ENCODE data around the gene PSORS1C2. TPM values are rescaled to one million over a fixed set of nuclear protein-coding genes. Genes with fewer than 3 reads are reported as not detected.

PSORS1C2 gene
- total RNA-seq, 2 experiments from 2014 or later: not detected

- H3K9me2 ChIP-seq (ENCODE audit: insufficient read depth, low read length): no peaks in the 10 kb centered on the region
- H3K4me3 ChIP-seq (ENCODE audit: low read depth, low read length, poor library complexity, severe bottlenecking): no peak overlapping the region
- POLR2A ChIA-PET: interaction anchor here (1.0 kb wide), 1 partner anchor 16 kb away, joined by 4 read pairs; the partner anchor contains the start of genes CCHCR1 and TCF19
- BruUV-seq (replicated peaks): no TSS peak
- no peaks in the 10 kb centered on the region for H3K79me2 ChIP-seq (ENCODE audit: insufficient read depth, low read depth, low read length)
- intact Hi-C loops (cut with micrococcal nuclease; ENCODE audit: unreplicated experiment): no loop called here
- H3K36me3 ChIP-seq (ENCODE audit: insufficient read depth, low read length): no peaks in the 10 kb centered on the region
- H3K27ac ChIP-seq (ENCODE audit: low read depth, low read length, poor library complexity, severe bottlenecking): no peak overlapping the region
- H3K4me1 ChIP-seq (ENCODE audit: insufficient read depth, low read length, poor library complexity, severe bottlenecking): peaks cover 6% of the 10 kb centered on the region
- no peak overlapping the region for H3K4me2 ChIP-seq (ENCODE audit: low read length)
- CTCF ChIA-PET (ENCODE audit: unreplicated experiment): no interaction called here
- H2AFZ ChIP-seq (ENCODE audit: low read length): no peak overlapping the region
- TF ChIP-seq EZH2phosphoT487 (IDR thresholded peaks at IDR 0.05; ENCODE audit: borderline replicate concordance, low read depth, low read length) (no peak), CTCF (conservative IDR thresholded peaks at IDR 0.05; ENCODE audit: low read length) (no peak)
- no peaks in the 10 kb centered on the region for H4K20me1 ChIP-seq (ENCODE audit: insufficient read depth, low read length)
- H3K9me3 ChIP-seq (ENCODE audit: low read length): no peaks in the 10 kb centered on the region
- no peak for DNase-seq (ENCODE audit: low spot score)
Measured at GRCh38 chr6:31142361-31142761, 3.5 kb upstream of the PSORS1C2 start.

- Histone ChIP-seq H3K4me3 (ENCODE audit: low read depth, low read length, poor library complexity, severe bottlenecking) (no peak overlapping the region), H3K36me3 (ENCODE audit: insufficient read depth, low read length) (no peaks in the 10 kb centered on the region), H2AFZ (ENCODE audit: low read length) (no peak overlapping the region), H3K79me2 (ENCODE audit: insufficient read depth, low read depth, low read length) (no peaks in the 10 kb centered on the region), H3K9me3 (ENCODE audit: low read length) (no peaks in the 10 kb centered on the region), H3K27ac (ENCODE audit: low read depth, low read length, poor library complexity, severe bottlenecking) (no peak overlapping the region), H4K20me1 (ENCODE audit: insufficient read depth, low read length) (no peaks in the 10 kb centered on the region), H3K4me1 (ENCODE audit: insufficient read depth, low read length, poor library complexity, severe bottlenecking) (peaks cover 6% of the 10 kb centered on the region), H3K9me2 (ENCODE audit: insufficient read depth, low read length) (no peaks in the 10 kb centered on the region), H3K4me2 (ENCODE audit: low read length) (no peak overlapping the region)
- no TSS peak for BruUV-seq (replicated peaks)
- no peak for DNase-seq (ENCODE audit: low spot score)
- intact Hi-C loops (cut with micrococcal nuclease; ENCODE audit: unreplicated experiment): no loop called here
- CTCF ChIA-PET (ENCODE audit: unreplicated experiment): interaction anchor here (2.0 kb wide), 1 partner anchor 226 kb away, joined by 4 read pairs; no protein-coding TSS in a partner anchor
- POLR2A ChIA-PET: no interaction called here
- TF ChIP-seq EZH2phosphoT487 (IDR thresholded peaks at IDR 0.05; ENCODE audit: borderline replicate concordance, low read depth, low read length) (no peak), CTCF (conservative IDR thresholded peaks at IDR 0.05; ENCODE audit: low read length) (no peak)
Measured at GRCh38 chr6:31140643-31141042, 1.8 kb upstream of the PSORS1C2 start.

GRCh38 chr6:31139599-31139998, 733 bp upstream of the PSORS1C2 start:
- H3K9me2 ChIP-seq (ENCODE audit: insufficient read depth, low read length): no peaks in the 10 kb centered on the region
- H3K36me3 ChIP-seq (ENCODE audit: insufficient read depth, low read length): no peaks in the 10 kb centered on the region
- no peaks in the 10 kb centered on the region for H3K79me2 ChIP-seq (ENCODE audit: insufficient read depth, low read depth, low read length)
- H3K4me2 ChIP-seq (ENCODE audit: low read length): no peak overlapping the region
- no peak overlapping the region for H2AFZ ChIP-seq (ENCODE audit: low read length)
- no TSS peak for BruUV-seq (replicated peaks)
- H3K27ac ChIP-seq (ENCODE audit: low read depth, low read length, poor library complexity, severe bottlenecking): no peak overlapping the region
- no peaks in the 10 kb centered on the region for H4K20me1 ChIP-seq (ENCODE audit: insufficient read depth, low read length)
- ChIA-PET CTCF (ENCODE audit: unreplicated experiment) (interaction anchor here (2.0 kb wide), 1 partner anchor 227 kb away, joined by 4 read pairs; no protein-coding TSS in a partner anchor), POLR2A (no interaction called here)
- H3K4me3 ChIP-seq (ENCODE audit: low read depth, low read length, poor library complexity, severe bottlenecking): no peak overlapping the region
- intact Hi-C loops (cut with micrococcal nuclease; ENCODE audit: unreplicated experiment): no loop called here
- peaks cover 6% of the 10 kb centered on the region for H3K4me1 ChIP-seq (ENCODE audit: insufficient read depth, low read length, poor library complexity, severe bottlenecking)
- H3K9me3 ChIP-seq (ENCODE audit: low read length): no peaks in the 10 kb centered on the region
- no peak for DNase-seq (ENCODE audit: low spot score)
- TF ChIP-seq CTCF (conservative IDR thresholded peaks at IDR 0.05; ENCODE audit: low read length) (no peak), EZH2phosphoT487 (IDR thresholded peaks at IDR 0.05; ENCODE audit: borderline replicate concordance, low read depth, low read length) (no peak)

Measured in OCI-LY7 (cell line).